HG02642 (cell line): ENCODE data around the gene SDF2.
"Not testable (repeated sequence)": the region's sequence is repeated elsewhere in the genome, so short reads cannot be mapped to it uniquely, and the experiment has no call there.

ENCODE experiments used
- ATAC-seq: cut with Tn5 transposase; IDR thresholded peaks from one replicate; pipeline ENCODE4 v1.9.1; 2021; ENCODE audit warnings: mild to moderate bottlenecking; ENCODE audit not compliant: unreplicated experiment, poor library complexity

SDF2 gene

GRCh38 chr17:28635506-28635905 is 26.2 kb downstream of the SDF2 start:
- ATAC-seq, result no peak

- ATAC-seq, result no peak
Observed at GRCh38 chr17:28634206-28634865, 27.4 kb downstream of the SDF2 start.

GRCh38 chr17:28626818-28627217 is 34.9 kb downstream of the SDF2 start:
- no peak for ATAC-seq

- ATAC-seq, result no peak
Observed at GRCh38 chr17:28624148-28624547, 37.6 kb downstream of the SDF2 start.

- no peak for ATAC-seq
Observed at GRCh38 chr17:28623696-28624095, 38.0 kb downstream of the SDF2 start.

GRCh38 chr17:28622186-28622585 is 39.5 kb downstream of the SDF2 start:
- no peak for ATAC-seq

GRCh38 chr17:28620010-28620409 is 41.7 kb downstream of the SDF2 start:
- no peak for ATAC-seq

- no peak for ATAC-seq
Observed at GRCh38 chr17:28618464-28618863, 43.2 kb downstream of the SDF2 start.

- ATAC-seq, result no peak
Observed at GRCh38 chr17:28616281-28616680, 45.4 kb downstream of the SDF2 start.

GRCh38 chr17:28615260-28615940 is 46.3 kb downstream of the SDF2 start:
- ATAC-seq, result no peak

GRCh38 chr17:28613931-28614381 is 47.8 kb downstream of the SDF2 start, which contains the start of gene RSKR:
Gene RSKR, minus strand, starts transcription at chr17:28614185. Its CDS starts 24 bp downstream, at chr17:28614161.
- ATAC-seq, result no peak

- ATAC-seq, result no peak
Observed at GRCh38 chr17:28612936-28613872, 48.5 kb downstream of the SDF2 start.

GRCh38 chr17:28612531-28612930 is 49.2 kb downstream of the SDF2 start:
- ATAC-seq, result no peak

- no peak for ATAC-seq
Observed at GRCh38 chr17:28610376-28610775, 51.3 kb downstream of the SDF2 start.

- not testable (repeated sequence) for ATAC-seq
Observed at GRCh38 chr17:28604031-28604430, 57.7 kb downstream of the SDF2 start.

- peak; percentile 45 for ATAC-seq
Observed at GRCh38 chr17:28599311-28600184, 62.2 kb downstream of the SDF2 start.

- peak; percentile 85 for ATAC-seq
Observed at GRCh38 chr17:28598799-28599310, 62.9 kb downstream of the SDF2 start, which contains the start of gene SPAG5. Gene SPAG5, minus strand, starts transcription at chr17:28599025. Its CDS starts 79 bp downstream, at chr17:28598946.

- ATAC-seq, result peak; percentile 7
Observed at GRCh38 chr17:28598389-28598788, 63.3 kb downstream of the SDF2 start.
